ENCODE results near the gene GATB. TPM values are rescaled to one million over a fixed set of nuclear protein-coding genes. Genes with fewer than 3 reads are reported as not detected.

GATB gene
- total RNA-seq, 1 experiment from 2014 or later, result 20.4 TPM

GRCh38 chr4:151798678-151799416 is 38.0 kb upstream of the GATB start:
- Histone ChIP-seq H4K20me1 (ENCODE audit: low read length) (no peaks in the 10 kb centered on the region), H3F3A (ENCODE audit: low read length, unreplicated experiment) (no peaks in the 10 kb centered on the region), H3K9me2 (replicated peaks; ENCODE audit: low read length) (no peaks in the 10 kb centered on the region), H3K4me2 (ENCODE audit: low read length) (no peak overlapping the region), H2AFZ (ENCODE audit: low read length) (no peak overlapping the region), H3K27ac (ENCODE audit: low read length) (no peak overlapping the region), H3K36me3 (ENCODE audit: low read depth, low read length) (no peaks in the 10 kb centered on the region), H3K79me2 (ENCODE audit: low read length) (no peaks in the 10 kb centered on the region), H3K9me3 (ENCODE audit: low read length) (no peaks in the 10 kb centered on the region), H3K4me1 (ENCODE audit: insufficient read depth, low read length) (peaks cover 10% of the 10 kb centered on the region; the same call in 1 of the 2 replicates), H3K4me3 (ENCODE audit: low read length) (no peak overlapping the region), H3K9ac (ENCODE audit: low read length) (no peak overlapping the region), H3K27me3 (ENCODE audit: low read length) (no peaks in the 10 kb centered on the region)
- ChIA-PET CTCF (no interaction called here), POLR2A (ENCODE audit: unreplicated experiment) (no interaction called here)
- no TSS peak for BruUV-seq (replicated peaks)
- no peak for DNase-seq
- intact Hi-C loops (cut with micrococcal nuclease), result loop anchor here (5.0 kb wide), 1 partner anchor 123 kb away; no protein-coding TSS in a partner anchor
- TF ChIP-seq EZH2 (IDR thresholded peaks at IDR 0.05; ENCODE audit: low read length, unreplicated experiment) (no peak), EZH2phosphoT487 (IDR thresholded peaks at IDR 0.05; ENCODE audit: borderline replicate concordance, low read length) (no peak), CTCF (conservative IDR thresholded peaks at IDR 0.05; ENCODE audit: low read depth, low read length) (no peak)
- ATAC-seq, result no peak

DNA sequence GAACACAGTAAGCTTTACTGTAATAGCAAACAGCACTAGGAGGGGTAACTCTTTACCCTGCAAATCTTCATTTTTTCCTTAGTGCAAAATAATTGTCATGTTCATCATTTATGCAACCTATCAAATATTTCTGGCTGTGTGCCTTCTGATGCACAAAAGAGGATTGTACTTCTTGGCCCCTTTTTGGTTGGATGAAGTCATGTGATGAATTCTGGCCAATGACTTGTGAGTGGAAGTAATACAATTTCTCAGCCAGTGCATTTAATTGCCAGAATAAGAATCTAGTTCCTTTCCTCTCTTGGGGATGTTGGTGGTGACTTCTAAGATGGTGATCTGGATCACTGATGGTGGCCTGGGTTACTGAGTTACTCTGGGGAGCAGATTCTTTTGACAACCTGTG is 37.0 kb upstream of the GATB start:
- CTCF ChIA-PET, result no interaction called here
- TF ChIP-seq EZH2 (IDR thresholded peaks at IDR 0.05; ENCODE audit: low read length, unreplicated experiment) (no peak), CTCF (conservative IDR thresholded peaks at IDR 0.05; ENCODE audit: low read depth, low read length) (no peak), EZH2phosphoT487 (IDR thresholded peaks at IDR 0.05; ENCODE audit: borderline replicate concordance, low read length) (no peak)
- H3K36me3 ChIP-seq (ENCODE audit: low read depth, low read length), result no peaks in the 10 kb centered on the region
- H3K4me3 ChIP-seq (ENCODE audit: low read length), result no peak overlapping the region
- peak overlapping the region; percentile 9; the same call in 1 of the 2 replicates for H3K9ac ChIP-seq (ENCODE audit: low read length)
- H3K9me3 ChIP-seq (ENCODE audit: low read length), result no peaks in the 10 kb centered on the region
- intact Hi-C loops (cut with micrococcal nuclease), result loop anchor here (5.0 kb wide), 1 partner anchor 124 kb away; no protein-coding TSS in a partner anchor
- no peak overlapping the region for H2AFZ ChIP-seq (ENCODE audit: low read length)
- BruUV-seq (replicated peaks), result no TSS peak
- POLR2A ChIA-PET (ENCODE audit: unreplicated experiment), result no interaction called here
- no peak overlapping the region for H3K4me2 ChIP-seq (ENCODE audit: low read length)
- no peaks in the 10 kb centered on the region for H4K20me1 ChIP-seq (ENCODE audit: low read length)
- no peaks in the 10 kb centered on the region for H3K79me2 ChIP-seq (ENCODE audit: low read length)
- no peaks in the 10 kb centered on the region for H3K27me3 ChIP-seq (ENCODE audit: low read length)
- ATAC-seq, result no peak
- DNase-seq, result no peak
- H3F3A ChIP-seq (ENCODE audit: low read length, unreplicated experiment), result no peaks in the 10 kb centered on the region
- H3K9me2 ChIP-seq (replicated peaks; ENCODE audit: low read length), result no peaks in the 10 kb centered on the region
- peak overlapping the region; percentile 53; the same call in 1 of the 2 replicates for H3K27ac ChIP-seq (ENCODE audit: low read length)
- H3K4me1 ChIP-seq (ENCODE audit: insufficient read depth, low read length), result peaks cover 10% of the 10 kb centered on the region; the same call in 1 of the 2 replicates

GRCh38 chr4:151797131-151797530 is 36.3 kb upstream of the GATB start:
- H3K4me2 ChIP-seq (ENCODE audit: low read length), result no peak overlapping the region
- ATAC-seq, result peak; percentile 33; the same call in 1 of the 2 replicates
- CTCF ChIA-PET, result no interaction called here
- H3K27me3 ChIP-seq (ENCODE audit: low read length), result no peaks in the 10 kb centered on the region
- DNase-seq, result peak; percentile 34
- H3K79me2 ChIP-seq (ENCODE audit: low read length), result no peaks in the 10 kb centered on the region
- peaks cover 7% of the 10 kb centered on the region; the same call in 1 of the 2 replicates for H3K4me1 ChIP-seq (ENCODE audit: insufficient read depth, low read length)
- H4K20me1 ChIP-seq (ENCODE audit: low read length), result no peaks in the 10 kb centered on the region
- H3K27ac ChIP-seq (ENCODE audit: low read length), result peak overlapping the region; percentile 53
- no peaks in the 10 kb centered on the region for H3K36me3 ChIP-seq (ENCODE audit: low read depth, low read length)
- BruUV-seq (replicated peaks), result no TSS peak
- no peaks in the 10 kb centered on the region for H3K9me3 ChIP-seq (ENCODE audit: low read length)
- no peak overlapping the region for H2AFZ ChIP-seq (ENCODE audit: low read length)
- no peak overlapping the region for H3K4me3 ChIP-seq (ENCODE audit: low read length)
- no peaks in the 10 kb centered on the region for H3K9me2 ChIP-seq (replicated peaks; ENCODE audit: low read length)
- H3K9ac ChIP-seq (ENCODE audit: low read length), result peak overlapping the region; percentile 9; the same call in 1 of the 2 replicates
- H3F3A ChIP-seq (ENCODE audit: low read length, unreplicated experiment), result no peaks in the 10 kb centered on the region
- intact Hi-C loops (cut with micrococcal nuclease), result loop anchor here (5.0 kb wide), 1 partner anchor 125 kb away; no protein-coding TSS in a partner anchor
- TF ChIP-seq CTCF (conservative IDR thresholded peaks at IDR 0.05; ENCODE audit: low read depth, low read length), result no peak
- TF ChIP-seq EZH2phosphoT487 (IDR thresholded peaks at IDR 0.05; ENCODE audit: borderline replicate concordance, low read length), result no peak
- TF ChIP-seq EZH2 (IDR thresholded peaks at IDR 0.05; ENCODE audit: low read length, unreplicated experiment), result no peak
- POLR2A ChIA-PET (ENCODE audit: unreplicated experiment), result no interaction called here
